ENCODE measurements around the gene CAPRIN2. TPM values are rescaled to one million over a fixed set of nuclear protein-coding genes. Genes with fewer than 3 reads are reported as not detected.

CAPRIN2 gene
- total RNA-seq, 6 donors from 2014 or later: 14.3 to 116 (median 31.1) TPM

DNA sequence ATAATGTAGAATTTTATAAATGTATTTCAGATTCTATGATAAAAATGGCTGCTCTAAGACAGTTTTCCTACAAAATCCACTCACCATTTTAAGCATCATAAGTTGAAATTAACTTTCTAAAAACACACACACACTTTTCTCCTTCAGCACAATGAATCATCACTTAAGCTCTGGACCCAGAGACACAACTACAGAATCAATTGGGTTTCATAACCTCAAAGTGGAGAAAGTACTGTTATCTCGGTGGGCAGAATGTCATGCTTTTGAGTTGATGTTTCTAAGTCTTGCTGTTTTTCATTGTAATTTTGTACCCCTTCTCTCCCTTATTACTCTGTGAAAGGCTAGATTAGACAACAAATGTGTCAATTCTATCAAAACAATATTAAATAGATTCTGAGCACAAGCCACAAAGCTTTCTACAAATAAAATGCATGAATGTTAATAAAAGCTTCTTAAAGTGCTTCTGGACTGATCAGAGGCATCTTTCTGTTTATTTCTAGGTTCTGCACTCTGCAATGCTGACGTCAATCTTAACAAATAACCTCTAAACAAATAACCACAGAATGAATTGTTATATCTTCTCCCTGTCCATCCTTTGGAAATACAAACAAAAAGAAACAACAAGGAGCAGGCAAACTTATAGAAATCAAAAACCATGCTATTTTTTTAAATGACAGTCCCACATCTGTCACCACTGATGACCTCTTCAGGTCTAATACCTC lies 67.3 kb downstream of the CAPRIN2 start:
- Histone ChIP-seq H3K27me3 (no peaks in the 10 kb centered on the region), H3K4me3 (no peak overlapping the region), H3K9me3 (no peaks in the 10 kb centered on the region), H3K4me1 (peaks cover 0 to 12% (median 4%) of the 10 kb centered on the region in 4 donors), H3K27ac (no peak overlapping the region), H3K36me3 (peaks cover 0 to 31% (median 0%) of the 10 kb centered on the region in 4 donors)
- TF ChIP-seq EP300 (IDR thresholded peaks at IDR 0.05) (no peak), POLR2AphosphoS5 (IDR thresholded peaks at IDR 0.05) (no peak), POLR2A (IDR thresholded peaks at IDR 0.05) (no peak)
- TF ChIP-seq, protein P1, sequence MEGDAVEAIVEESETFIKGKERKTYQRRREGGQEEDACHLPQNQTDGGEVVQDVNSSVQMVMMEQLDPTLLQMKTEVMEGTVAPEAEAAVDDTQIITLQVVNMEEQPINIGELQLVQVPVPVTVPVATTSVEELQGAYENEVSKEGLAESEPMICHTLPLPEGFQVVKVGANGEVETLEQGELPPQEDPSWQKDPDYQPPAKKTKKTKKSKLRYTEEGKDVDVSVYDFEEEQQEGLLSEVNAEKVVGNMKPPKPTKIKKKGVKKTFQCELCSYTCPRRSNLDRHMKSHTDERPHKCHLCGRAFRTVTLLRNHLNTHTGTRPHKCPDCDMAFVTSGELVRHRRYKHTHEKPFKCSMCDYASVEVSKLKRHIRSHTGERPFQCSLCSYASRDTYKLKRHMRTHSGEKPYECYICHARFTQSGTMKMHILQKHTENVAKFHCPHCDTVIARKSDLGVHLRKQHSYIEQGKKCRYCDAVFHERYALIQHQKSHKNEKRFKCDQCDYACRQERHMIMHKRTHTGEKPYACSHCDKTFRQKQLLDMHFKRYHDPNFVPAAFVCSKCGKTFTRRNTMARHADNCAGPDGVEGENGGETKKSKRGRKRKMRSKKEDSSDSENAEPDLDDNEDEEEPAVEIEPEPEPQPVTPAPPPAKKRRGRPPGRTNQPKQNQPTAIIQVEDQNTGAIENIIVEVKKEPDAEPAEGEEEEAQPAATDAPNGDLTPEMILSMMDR (IDR thresholded peaks at IDR 0.05): no peak
- no peak for ATAC-seq (ENCODE audit: low FRiP score in 2 of 2)
- DNase-seq: no peak
- WGBS, 2 donors: 81 to 82% methylated on average over 2 of the region's 2 CpGs

DNA sequence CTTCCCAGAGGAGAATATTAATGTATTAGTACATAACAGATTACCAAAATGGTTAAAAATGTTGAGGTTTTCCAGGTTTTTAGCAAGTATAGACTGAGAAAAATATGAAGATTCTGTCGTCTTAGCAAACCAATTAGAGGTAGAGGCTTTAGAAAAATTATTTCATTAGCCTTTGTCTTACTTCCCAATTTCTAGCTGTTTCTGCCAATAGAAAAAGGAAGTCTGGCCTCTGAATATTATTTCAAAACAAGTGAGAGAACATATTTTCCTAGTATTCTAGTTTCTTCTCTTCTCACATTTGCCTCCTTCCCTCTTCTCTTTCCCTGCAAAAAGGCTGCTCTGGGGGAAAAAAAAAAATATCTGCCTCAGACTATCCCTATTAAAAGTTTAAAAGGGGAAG lies 75.5 kb downstream of the CAPRIN2 start:
- Histone ChIP-seq H3K27ac (peak overlapping the region in 1 of 4 donors; percentile 27), H3K36me3 (peaks cover 3 to 78% (median 25%) of the 10 kb centered on the region in 4 donors), H3K27me3 (no peaks in the 10 kb centered on the region), H3K4me1 (peaks cover 0 to 6% (median 0%) of the 10 kb centered on the region in 4 donors), H3K9me3 (no peaks in the 10 kb centered on the region), H3K4me3 (no peak overlapping the region)
- DNase-seq: no peak
- ATAC-seq (ENCODE audit: low FRiP score in 2 of 2): peak in 1 of 2 donors; percentile 38
- 71 to 81% methylated on average over 1 of the region's 1 CpG for WGBS, 2 donors
- TF ChIP-seq POLR2A (IDR thresholded peaks at IDR 0.05): no peak
- no peak for TF ChIP-seq EP300 (IDR thresholded peaks at IDR 0.05)
- TF ChIP-seq POLR2AphosphoS5 (IDR thresholded peaks at IDR 0.05): no peak
- TF ChIP-seq, protein P1 (IDR thresholded peaks at IDR 0.05): no peak

DNA sequence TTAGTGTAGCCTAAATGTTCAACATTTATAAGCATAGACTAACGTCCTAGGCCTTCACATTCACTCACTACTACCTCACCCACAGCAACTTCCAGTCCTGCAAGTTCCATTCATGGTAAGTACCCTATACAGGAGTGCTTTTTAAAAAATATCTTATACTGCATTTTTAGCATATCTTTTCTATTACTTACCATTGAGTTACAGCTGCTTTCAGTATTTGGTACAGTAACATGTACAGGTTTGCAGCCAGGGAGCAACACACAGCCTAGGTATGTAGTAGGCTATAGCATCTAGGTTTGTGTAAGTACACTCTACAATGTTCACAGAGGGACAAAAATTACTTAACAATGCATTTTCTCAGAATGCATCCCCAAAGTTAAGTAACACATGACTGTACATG lies 76.5 kb downstream of the CAPRIN2 start:
- Histone ChIP-seq H3K4me1 (peaks cover 0 to 2% (median 0%) of the 10 kb centered on the region in 4 donors), H3K27ac (no peak overlapping the region), H3K36me3 (peaks cover 3 to 85% (median 33%) of the 10 kb centered on the region in 4 donors), H3K9me3 (no peaks in the 10 kb centered on the region), H3K27me3 (no peaks in the 10 kb centered on the region), H3K4me3 (no peak overlapping the region)
- ATAC-seq (ENCODE audit: low FRiP score in 2 of 2) (no peak), DNase-seq (no peak)
- TF ChIP-seq POLR2A (IDR thresholded peaks at IDR 0.05) (no peak), POLR2AphosphoS5 (IDR thresholded peaks at IDR 0.05) (no peak), EP300 (IDR thresholded peaks at IDR 0.05) (no peak)
- TF ChIP-seq, protein P1 (IDR thresholded peaks at IDR 0.05): no peak
- WGBS, 2 donors: 83 to 95% methylated on average over 1 of the region's 1 CpG

DNA sequence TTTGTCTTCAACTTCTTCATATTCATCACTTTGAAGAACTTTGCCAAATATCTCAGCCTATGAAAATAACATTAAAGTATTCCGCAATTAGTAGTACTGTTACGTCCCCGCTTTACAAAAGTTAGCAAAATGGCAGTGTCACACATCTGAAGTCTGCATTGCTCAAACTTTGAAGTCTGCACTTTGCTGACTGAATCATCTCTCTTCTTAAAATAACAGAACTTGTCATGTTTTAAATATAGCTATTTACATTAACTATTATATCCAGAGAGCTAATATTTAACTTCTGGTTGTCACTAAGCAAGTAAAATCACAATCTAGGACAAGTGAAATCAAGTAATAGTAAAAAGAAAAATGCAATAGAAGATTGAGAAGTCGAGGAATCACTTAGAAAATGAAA lies 93.5 kb downstream of the CAPRIN2 start:
- WGBS, 2 donors: 87 to 98% methylated on average over 4 of the region's 4 CpGs
- ATAC-seq (ENCODE audit: low FRiP score in 2 of 2): no peak
- H3K36me3 ChIP-seq: peaks cover 10 to 87% (median 33%) of the 10 kb centered on the region in 4 donors

More for the DNA sequence above, 93.5 kb downstream of the CAPRIN2 start:
- no peak overlapping the region for H3K4me3 ChIP-seq
- H3K9me3 ChIP-seq: no peaks in the 10 kb centered on the region
- H3K4me1 ChIP-seq: no peaks in the 10 kb centered on the region
- H3K27me3 ChIP-seq: no peaks in the 10 kb centered on the region
- H3K27ac ChIP-seq: no peak overlapping the region
- no peak for DNase-seq
- TF ChIP-seq POLR2A (IDR thresholded peaks at IDR 0.05): no peak

Other genes starting within 250 kb of the CAPRIN2 start
- gene IPO8, start 59.1 kb downstream of the CAPRIN2 start, total RNA-seq: 10 to 100 TPM; 20.4 to 68.1 (median 48.0) TPM
- 1 to 10 TPM; 1.0 to 9.7 (median 3.5) TPM for gene TSPAN11, start 171.8 kb upstream of the CAPRIN2 start, total RNA-seq